Dermis blood vessel endothelial cell (primary cell): ENCODE measurements around the gene NTNG1. TPM values are rescaled to one million over a fixed set of nuclear protein-coding genes. Genes with fewer than 3 reads are reported as not detected.
"Not testable (repeated sequence)": the region's sequence is repeated elsewhere in the genome, so short reads cannot be mapped to it uniquely, and the experiment has no call there.

Source experiments
- DNase-seq: peaks from one replicate; pipeline ENCODE4 v3.0.0; 2010
- total RNA-seq: library from RNA; depleted of rRNA; stranded (reverse); fragments of >200 nt; gene quantifications from 2 replicates; pipeline ENCODE4 v1.2.3, GENCODE V29; 2014

Gene NTNG1
- total RNA-seq: under 0.01 and 0.05 TPM in 2 replicates

DNA sequence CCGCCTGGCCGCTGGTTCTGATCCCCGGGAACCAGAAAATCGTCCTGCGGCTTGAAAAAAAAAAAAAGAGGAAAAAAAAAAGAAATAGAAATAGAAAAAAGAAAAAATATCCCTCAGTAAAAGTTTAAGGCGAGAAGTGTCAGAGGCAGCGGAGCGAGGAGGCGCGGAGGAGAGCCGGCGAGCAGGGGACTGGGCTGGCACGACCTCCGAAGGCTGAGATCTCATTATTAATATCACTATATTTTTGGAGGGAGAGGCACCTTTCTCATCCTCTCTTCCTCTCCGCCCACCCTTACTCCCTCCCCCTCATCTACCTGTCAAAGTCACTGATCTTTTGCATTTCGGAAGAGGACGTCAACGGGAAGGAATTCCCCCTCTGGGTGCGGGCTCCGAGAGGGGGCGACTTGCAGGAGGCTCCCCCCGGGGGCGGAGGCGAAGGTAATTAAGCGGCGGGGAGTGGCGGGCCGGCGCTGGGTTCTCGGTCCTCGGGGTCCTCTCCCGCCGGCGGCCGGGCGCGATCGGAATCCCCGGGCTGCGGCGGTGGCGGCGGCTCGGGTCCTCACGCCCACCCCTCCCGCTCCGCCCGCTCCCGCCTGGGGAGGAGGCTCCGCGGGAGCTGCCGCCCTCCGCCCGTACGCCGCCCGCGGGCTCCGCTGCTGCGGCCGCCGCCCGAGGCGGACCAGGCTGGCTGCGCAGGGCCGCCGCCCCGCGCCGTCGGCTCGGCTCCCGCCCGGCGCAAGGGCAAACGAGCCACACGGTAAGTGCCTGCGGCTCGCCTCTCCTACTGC is at the start of gene NTNG1:
NTNG1 (plus strand) TSS at position 337 of the 788 bp plus-strand sequence.
- peak; percentile 2 for DNase-seq

DNA sequence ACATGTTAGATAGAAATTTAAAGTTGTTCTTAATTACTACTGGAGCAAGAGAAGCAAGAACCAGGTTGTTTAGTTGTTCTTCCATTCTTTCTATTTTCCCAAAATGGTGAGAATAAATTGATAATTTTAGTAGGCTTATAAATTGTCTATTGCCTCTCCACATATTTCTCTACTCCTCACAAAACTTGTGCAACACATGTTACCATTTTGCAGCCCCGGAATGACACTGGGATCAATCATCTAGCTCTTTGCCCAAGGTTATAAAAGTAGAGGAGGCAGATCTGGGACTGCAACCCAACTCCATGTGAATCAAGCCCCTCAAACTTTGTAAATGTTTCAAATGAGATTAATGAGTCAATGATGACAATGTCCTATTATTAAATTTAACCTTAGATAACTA is 49.4 kb upstream of the NTNG1 start:
- DNase-seq: no peak

DNA sequence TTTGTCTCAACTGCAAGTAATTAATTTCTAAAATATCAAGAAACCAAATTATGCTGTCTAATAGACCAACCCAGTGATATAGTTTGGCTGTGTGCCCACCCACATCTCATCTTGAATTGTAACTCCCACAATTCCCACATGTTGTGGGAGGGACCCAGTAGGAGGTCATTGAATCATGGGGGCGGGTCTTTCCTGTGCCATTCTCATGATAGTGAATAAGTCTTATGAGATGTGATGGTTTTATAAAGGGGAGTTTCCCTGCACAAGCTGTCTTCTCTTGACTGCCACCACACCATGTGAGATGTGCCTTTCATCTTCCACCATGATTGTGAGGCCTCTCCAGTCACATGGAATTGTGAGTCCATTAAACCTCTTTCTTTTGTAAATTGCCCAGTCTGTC is 47.4 kb upstream of the NTNG1 start:
- DNase-seq: not testable (repeated sequence)

DNA sequence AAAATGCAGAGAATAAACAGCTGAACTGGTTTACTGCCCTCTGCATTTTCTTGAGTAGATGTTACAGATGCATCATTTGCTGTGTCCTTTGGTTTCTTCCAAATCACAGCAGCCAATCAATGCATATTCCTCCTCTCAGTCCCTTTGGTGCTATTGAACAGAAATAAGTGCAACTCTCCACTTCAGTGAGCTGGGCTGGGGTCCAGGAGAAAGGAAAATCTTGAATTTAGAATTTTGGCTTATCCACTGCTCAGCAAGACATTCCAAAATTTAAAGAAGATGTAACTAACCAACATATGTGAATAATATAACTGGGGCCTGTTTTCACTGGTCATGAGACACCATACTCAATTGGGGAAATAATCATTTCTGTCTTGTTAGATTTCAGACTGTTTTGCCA is 45.2 kb upstream of the NTNG1 start:
- DNase-seq: no peak

DNA sequence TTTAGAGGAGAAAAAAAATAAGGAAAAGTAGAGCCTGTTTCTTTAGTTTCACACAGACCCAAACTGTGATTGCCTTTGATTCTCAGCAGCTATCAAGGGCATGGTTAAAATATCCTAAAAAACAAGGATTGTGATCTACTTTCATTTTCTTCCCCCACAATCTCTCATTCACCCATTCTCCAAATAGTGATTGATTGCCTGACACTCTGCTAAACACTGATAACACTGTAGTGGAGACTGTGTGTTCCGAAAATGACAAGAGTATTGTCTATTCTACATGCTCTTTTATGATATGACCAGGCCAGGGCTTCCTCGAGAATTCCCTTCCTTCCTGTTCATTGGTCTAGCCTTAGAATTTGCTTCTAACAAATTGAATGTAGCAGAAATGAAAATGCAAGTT is 44.1 kb upstream of the NTNG1 start:
- no peak for DNase-seq

DNA sequence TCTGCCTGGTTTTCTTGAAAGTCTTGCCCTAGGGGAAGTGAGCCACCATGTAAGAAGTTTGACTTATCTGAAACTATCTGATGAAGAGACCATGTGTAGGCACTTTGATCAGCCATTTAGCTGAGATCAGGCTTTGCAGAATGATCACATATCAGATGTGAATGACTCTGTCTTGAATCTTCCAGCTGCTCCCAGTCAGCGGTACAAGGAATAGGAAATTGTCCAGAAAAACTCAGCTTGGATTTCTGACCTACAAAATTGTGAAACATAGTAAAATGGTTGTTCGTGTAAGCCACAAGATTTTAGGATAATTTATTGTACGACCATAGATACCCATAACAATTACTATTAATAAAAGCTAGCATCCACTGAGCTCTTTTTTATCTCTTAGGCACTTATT is 41.9 kb upstream of the NTNG1 start:
- DNase-seq: no peak

DNA sequence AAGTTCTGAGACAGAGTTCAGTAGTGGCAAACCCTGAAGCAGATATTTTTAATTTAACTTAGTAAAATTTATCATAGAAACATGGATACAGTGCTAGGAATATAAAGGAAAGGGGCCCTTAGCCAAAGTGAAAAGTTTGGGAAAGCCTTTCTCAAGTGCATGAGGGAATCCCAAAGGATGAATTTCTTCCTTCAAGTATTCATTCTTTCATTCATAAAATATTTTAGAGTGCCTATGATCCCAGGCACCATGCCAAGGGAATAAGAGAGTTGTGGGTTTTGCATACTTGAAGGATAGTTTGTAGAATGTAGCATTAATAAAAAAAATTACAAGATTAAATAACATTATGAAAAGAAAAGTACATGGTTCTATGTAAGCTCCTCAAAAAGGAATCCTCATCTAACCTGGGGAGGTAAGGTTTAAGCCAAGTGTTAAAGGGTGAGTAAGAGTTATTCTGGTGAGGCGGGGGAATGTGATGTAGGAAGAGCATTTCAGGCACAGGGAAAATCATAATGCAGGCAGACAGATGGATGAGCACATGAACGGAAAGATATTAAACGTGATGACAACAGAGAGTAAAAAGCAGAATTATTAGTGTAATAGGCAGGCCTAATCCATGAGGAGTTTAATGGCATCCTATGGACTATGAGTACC is 40.4 kb upstream of the NTNG1 start:
- DNase-seq: no peak

DNA sequence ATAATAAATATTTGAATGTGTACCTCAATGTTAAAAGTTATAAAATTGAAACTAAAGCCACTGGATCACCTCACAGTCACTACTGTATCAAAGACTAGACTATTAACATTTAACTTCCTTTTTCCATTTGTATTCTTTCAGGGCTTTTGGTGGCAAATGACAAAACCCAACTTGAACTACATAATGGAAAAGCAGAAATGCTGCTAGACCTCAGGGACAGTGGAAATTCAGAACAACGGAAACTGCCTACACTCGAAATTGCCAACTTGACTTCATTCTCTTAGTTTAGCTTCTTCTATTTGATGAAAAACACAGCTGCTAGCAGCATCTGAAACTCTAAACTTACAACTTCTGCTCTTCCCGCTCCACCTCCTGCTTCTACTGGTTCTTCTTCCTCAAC is 34.9 kb upstream of the NTNG1 start:
- no peak for DNase-seq

DNA sequence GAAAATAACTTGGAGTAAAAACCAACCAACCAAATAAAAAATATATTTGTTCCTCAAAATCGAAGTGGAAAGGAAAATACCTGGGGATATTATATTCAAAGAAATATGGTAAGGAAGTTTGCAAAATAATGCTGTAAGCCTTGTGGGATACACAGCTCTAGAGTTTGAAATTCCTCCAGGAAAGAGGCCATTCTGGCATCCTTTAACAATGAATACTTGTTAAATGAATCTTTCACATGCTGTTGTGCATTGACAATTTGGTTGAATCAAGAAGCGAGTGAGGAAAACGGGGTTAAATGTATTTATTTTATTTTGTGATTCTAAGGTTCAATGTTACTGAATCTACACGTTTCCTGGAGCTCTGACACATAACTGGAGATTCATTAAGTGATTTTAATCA is 30.5 kb upstream of the NTNG1 start:
- no peak for DNase-seq

DNA sequence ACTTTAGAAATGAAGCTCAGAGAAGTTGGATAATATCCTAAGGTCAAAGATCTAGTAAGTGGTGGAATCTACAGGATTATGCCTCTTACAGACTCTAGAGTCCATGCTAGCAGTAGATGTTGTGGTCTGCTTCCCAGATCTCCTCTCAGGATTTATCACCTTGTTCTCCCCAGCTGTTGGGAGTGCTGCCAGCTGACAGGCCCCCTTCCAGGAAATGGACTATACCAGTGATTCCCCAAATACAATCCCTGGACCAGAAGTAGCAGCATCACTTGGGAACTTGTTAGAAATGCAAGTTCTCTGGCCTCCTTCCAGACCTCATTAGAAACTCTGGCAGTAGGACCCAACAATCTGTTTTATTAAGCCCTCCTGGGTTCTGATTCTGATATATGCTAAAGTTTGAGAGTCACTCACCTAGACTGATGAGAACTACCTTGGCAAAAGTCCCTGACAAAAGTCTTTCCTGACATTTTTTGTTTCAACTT is 24.5 kb upstream of the NTNG1 start:
- no peak for DNase-seq

DNA sequence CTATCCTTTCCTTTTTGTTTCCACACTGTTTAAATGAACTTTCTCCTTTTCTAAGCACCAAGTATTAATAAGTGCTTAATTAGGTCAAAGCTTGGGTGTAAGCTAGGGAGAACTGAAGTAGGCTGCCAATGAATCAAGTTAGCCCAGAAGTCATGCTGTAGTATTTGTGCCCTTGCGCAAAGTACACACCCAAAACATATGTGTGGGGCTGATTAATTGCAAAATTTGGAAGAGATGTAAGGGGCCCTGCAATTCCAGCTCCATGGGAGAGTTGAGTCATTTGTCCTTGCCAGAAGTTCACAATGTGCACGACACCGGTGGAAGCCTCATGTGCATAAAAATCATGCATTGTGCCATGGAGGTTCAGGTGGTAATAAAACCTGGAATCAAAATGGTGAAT is 18.6 kb upstream of the NTNG1 start:
- DNase-seq: no peak

DNA sequence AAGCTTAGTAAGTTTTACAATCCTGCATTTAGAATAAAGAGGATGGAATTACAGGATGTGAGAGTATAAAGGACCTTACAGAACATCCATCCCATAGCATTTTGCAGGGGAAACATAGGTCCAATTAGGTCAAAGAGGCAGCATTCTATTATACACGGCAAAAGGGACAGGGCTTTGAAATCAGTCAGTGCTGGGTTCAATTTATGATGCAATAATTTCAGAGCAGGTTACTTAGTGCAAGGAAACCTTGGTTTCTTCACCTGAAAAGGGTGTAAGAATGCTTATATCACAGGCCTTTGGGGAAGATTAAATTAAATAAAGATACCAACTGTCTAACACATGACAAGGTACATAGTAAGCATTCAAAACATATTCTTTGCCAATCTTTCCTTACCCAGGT is 17.1 kb upstream of the NTNG1 start:
- DNase-seq: no peak

DNA sequence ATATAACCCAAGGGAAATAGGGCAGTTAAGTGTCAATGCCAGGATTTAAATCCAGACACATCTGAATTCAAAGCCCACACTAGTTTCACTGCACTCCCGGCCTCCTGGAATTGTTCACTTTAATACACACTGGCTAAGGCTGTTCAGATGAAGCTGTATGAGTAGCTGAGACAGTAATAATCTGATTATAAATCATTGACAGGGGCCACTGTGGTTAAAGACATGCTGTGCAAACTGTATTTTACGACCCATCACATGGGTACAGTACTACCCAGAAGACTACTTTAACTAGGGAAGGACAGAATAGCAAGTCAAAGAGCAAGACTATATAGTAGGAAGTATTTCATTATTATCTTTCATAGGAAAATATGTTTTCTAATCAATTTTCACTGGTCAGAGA is 16.1 kb upstream of the NTNG1 start:
- no peak for DNase-seq

DNA sequence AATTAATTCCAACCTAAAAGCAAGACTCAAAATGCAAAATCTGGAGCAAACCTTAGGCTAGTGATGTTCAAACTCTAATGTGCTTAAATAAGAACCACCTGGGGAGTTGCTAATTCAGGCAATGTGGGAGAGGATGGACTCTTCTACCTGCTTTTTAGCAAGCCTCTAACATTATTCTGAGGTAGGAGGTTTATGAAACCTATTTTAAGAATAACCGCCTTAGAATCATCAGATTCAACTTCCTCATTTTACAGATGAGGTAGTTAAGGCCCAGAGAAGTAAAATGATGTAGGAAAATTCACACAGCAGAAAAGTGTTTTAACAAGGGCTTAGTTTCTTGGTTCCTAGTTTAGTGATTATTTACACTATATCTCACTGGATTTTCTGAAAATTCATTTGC is 8.6 kb upstream of the NTNG1 start:
- no peak for DNase-seq

DNA sequence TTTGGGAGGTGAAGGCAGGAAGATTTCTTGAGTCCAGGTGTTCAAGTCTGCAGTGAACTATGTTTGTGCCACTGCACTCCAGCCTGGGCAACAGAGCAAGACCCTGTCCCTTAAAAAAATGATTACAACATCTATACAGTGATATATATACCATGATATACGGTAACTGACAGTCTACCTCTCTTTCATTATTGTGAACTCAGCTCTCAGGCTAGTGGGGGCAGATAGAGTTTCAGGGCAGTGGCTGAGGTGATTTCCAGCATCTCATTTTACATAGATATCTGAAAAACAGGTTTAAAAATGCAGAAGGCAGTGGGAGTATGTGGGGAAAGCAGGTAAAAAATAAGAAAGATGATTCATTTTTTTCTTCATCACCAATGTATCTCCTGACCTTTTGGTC is 8.1 kb upstream of the NTNG1 start:
- no peak for DNase-seq

DNA sequence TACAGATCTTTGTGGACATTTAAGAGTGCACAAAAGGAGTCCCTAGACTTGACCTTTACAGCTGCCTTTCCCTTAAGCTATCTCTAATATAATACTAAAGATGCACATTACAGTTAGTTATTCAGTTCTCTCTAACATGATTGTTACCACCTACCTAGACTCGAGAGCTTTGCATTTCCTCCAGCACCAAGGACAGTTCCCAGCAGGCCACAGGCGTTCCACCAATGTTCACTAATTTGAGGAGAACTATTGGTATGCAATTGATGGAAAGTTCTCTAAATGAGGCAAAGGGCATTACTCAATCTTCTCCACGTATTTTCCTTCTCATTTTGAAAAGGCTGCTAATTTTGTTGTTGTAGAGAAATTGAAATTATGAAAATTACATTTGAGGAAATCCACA is 5.4 kb upstream of the NTNG1 start:
- peak; percentile 37 for DNase-seq

DNA sequence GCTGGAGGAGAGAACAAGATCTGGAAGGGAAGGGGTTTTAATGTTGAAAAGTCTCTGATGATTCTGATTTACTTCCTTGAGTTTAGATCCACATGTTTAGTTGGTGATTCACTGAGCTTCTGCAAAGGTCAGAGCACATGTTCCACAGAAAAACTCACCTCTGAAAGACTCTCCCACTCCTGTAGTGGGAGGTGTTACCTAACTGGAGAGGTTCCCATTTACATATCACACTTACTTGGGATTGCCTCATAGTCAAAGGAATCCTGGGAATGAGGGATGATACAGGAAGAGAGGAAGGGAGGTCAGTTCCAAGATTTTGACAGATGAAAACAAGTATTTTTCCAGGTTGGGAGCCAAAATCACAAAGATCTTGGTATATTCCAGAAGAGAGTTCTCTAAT is 2.7 kb upstream of the NTNG1 start:
- DNase-seq: no peak

DNA sequence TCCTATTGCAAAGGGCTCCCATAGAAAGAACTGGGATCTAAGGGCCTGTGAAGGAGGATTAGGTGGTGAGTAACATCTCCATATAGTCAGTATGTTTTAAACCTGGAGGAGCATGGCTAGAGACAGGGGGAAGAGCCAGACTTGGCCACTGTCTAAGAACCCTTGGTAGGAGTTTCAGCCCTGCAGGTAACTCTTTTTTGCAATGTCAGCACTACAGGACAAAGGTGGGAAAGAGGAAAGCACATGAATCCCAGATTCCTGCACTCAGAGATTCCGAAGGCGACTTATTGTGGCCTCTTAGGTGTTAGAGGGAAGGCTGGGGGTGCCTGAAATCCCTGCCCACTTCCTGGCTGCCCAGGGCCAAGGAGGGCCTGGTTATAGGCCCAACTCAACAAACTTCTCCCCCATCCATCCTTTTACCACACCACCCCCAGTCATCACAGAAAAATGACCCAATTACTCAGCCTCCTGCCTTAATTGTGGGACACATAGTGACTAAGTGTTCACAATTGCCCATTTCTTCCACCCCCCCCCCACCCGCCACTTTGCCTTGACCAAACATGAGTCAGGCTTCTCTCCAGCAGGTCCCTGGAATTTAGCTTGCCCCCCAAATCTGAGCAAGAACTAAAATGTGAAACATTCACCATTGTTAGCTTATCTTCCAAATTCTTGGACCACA is 1.9 kb upstream of the NTNG1 start:
- DNase-seq: no peak

DNA sequence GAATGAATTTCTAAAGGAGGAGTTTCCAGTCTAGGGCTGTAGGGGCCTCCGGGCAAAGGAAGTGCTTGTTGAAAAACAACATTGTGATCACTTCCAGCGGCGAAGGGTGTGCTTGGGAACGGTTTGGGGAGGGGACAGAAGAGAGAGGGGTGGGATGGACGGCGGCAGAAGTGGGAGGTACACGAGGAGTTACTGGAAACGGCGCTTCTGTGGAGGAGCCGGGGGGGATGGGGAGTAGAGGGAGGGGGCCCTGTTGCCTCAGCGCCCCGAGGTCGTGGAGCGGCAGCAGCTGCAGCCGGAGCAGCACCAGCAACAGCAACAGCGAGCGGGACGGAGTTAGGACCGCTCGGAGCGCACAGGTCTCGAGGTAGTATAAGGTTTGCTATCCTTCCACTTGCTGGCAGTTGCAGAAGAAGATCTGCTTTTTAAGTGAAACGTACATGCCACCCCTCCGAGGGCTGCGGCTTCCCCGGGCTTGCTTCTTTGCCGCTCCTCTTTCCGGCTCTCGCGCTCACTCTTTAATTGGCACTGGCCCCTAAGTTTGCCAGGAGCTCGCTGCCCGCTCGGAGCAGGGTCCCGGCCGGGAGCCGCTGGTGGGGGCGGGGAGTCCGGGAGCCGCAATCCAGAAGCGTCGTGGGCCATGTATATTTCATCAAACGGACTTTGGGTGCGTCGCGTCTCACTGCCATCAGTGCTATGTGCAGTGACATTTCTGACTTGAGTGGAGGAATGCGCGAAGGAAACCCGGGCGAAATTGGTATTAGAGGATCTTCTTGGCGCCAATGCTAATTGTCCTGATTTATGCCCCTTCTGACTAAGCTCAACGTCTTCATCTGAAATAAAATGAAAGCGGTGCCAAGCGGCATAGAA is 771 bp upstream of the NTNG1 start:
- DNase-seq: peak; percentile 28

DNA sequence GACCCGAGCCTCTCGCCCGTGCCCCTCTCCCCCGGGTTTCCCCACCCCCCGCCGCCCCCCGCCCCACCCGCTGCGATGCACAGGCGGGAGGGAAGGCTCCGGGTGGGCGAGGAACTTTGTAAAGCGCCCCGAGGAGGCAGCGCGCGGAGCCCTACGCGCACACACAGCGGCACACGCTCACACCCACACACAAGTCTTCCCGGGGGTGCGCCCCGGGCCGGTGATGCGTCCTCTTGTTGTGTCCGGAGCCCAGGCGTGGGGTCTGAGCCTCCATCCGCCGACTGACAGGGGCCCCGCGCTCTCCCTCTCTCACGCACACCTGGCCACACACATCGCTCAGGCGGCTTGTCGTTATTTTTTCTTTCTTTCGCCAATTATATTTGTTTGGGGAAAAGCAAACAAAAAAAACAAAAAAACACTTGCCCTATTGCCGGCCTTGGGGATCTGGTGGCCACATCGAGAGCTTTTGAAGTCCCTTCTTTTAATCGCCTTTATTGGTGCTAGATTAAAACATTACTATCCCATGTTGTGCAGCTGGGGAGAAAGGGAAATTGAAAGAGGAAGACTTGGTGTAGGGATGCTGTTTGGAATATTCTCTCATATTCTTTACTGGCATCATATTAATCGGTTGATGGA is 770 bp downstream of the NTNG1 start:
- DNase-seq: peak; percentile 12

DNA sequence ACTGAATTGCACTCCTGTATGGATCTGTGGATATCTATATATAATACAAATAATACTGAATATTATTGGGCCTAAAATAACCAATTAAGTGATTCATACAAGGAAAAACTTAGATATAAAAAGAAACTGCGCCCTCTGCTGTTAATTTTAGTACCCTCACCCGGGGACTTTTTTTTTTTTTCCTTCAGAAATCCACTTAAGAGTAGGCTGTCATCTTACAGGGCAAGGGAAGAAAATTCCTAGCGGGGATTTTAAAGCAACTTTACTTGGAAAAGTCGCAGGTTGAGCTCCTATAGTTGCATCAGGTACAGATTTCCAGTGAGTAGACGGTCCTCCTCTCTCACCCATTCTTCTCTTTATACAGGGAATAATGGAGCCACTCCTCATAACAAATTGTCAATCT is 1.3 kb downstream of the NTNG1 start:
- DNase-seq: peak; percentile 60

DNA sequence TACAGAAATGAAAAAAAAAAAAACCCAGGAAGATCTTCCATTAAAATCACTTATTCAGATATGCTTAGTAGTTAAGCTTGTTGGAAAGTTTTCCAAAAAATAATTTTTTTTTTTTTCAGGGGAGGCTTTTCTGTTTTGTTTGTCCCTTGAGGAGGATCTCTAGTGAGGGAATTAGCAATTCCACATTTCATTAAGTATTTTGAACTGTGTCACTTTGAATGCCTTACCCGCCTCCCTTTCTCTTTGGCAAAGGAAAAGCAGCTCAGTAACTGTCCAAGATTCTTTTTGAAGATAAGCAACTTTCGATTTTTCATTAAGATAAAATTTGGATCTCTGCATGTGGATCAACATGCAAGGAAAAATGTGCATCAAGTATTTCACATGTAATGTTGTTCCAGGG is 1.8 kb downstream of the NTNG1 start:
- no peak for DNase-seq
